ENCODE data around the gene COL6A2. TPM values are rescaled to one million over a fixed set of nuclear protein-coding genes. Genes with fewer than 3 reads are reported as not detected.

Gene COL6A2
- total and polyA plus RNA-seq, 2 of the 4 experiments (the other 2 are of a cell fraction): 208 to 1,065 TPM

DNA sequence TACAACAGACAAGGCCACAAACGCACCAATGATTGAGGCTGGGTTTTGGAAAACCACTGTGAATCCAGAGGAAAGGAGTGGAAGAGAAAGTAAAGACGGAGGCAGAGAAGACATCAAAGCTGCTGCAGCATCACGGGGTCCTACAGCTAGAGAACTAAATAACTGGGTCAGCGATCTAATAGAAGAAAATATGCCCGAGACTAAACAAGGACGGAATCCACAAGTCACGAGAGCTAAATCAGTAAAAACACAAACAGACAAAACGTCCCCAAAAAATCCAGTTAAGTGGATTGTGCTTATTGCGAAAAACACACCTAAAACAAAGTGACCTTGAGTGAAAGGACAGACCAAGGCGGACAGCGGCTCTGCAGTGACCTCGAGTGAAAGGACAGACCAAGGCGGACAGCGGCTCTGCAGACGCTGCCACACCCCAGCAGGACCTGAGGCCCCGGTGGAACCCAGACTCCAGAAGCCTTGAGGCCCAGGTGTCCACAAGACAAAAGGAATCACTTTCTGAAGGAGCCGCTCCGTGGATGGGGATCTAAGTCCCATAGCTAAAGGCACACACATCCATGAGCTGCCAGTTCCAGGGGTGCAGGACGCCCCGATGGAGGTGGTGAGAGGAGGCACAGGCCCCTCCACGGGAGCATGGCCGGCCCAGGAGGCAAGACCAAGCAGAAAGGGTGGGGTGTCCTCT is 51.4 kb downstream of the COL6A2 start:
- dilution Hi-C loops (cut with HindIII; ENCODE audit: low sequenced_read_pairs, unreplicated experiment): no loop called here
- Histone ChIP-seq H4K8ac (ENCODE audit: low read depth in 2 of 2, low read length in 2 of 2) (no peak overlapping the region), H4K5ac (ENCODE audit: low read depth, low read length) (no peak overlapping the region), H3K79me1 (ENCODE audit: low read depth in 1 of 2, low read length in 2 of 2) (no peaks in the 10 kb centered on the region), H3K9me3 (ENCODE audit: control insufficient read depth, insufficient read depth, low read length) (no peaks in the 10 kb centered on the region), H3K4me3 (ENCODE audit: insufficient read depth, low read depth, low read length) (no peak overlapping the region), H3K4me2 (ENCODE audit: low read depth, low read length) (no peak overlapping the region), H4K20me1 (ENCODE audit: insufficient read depth, low read length) (no peaks in the 10 kb centered on the region), H3K36me3 (ENCODE audit: control insufficient read depth, insufficient read depth, low read length) (no peaks in the 10 kb centered on the region), H2BK5ac (ENCODE audit: low read depth, low read length, poor library complexity, severe bottlenecking) (no peak overlapping the region), H3K23ac (ENCODE audit: low read depth, low read length) (no peak overlapping the region), H3K18ac (ENCODE audit: low read depth, low read length) (no peak overlapping the region), H2BK15ac (ENCODE audit: low read depth, low read length) (no peak overlapping the region), H3K56ac (ENCODE audit: extremely low read depth, insufficient read depth, low read length) (no peak overlapping the region), H3K9ac (ENCODE audit: low read depth, low read length) (no peak overlapping the region), H2AK9ac (replicated peaks; ENCODE audit: low read depth, low read length, poor library complexity) (no peak overlapping the region), H3K9me1 (ENCODE audit: insufficient read depth, low read length) (no peaks in the 10 kb centered on the region), H3K27me3 (ENCODE audit: control insufficient read depth, insufficient read depth, low read length) (no peaks in the 10 kb centered on the region), H4K91ac (ENCODE audit: insufficient read depth, low read depth, low read length) (no peak overlapping the region), H2BK120ac (ENCODE audit: low read depth, low read length) (no peak overlapping the region), H3K4me1 (ENCODE audit: control insufficient read depth, insufficient read depth, low read length) (peaks cover 2% of the 10 kb centered on the region), H3K27ac (ENCODE audit: insufficient read depth, low read length) (no peak overlapping the region), H2AFZ (replicated peaks; ENCODE audit: low read length, poor library complexity) (no peak overlapping the region), H2BK20ac (ENCODE audit: low read depth, low read length) (no peak overlapping the region), H2AK5ac (ENCODE audit: low read depth, low read length) (no peak overlapping the region), H3K14ac (replicated peaks; ENCODE audit: low read depth, low read length) (no peak overlapping the region), H3K4ac (ENCODE audit: low read depth, low read length) (no peak overlapping the region)
- CTCF ChIA-PET: no interaction called here
- intact Hi-C loops (cut with micrococcal nuclease): no loop called here
- BruUV-seq (replicated peaks): no TSS peak
- TF ChIP-seq CEBPB (IDR thresholded peaks at IDR 0.05; ENCODE audit: low read depth, low read length) (no peak), CHD1 (IDR thresholded peaks at IDR 0.05; ENCODE audit: low read depth, low read length) (no peak), BHLHE40 (IDR thresholded peaks at IDR 0.05; ENCODE audit: low read depth, low read length) (no peak), RCOR1 (IDR thresholded peaks at IDR 0.05; ENCODE audit: insufficient replicate concordance, low read length) (no peak), RAD21 (IDR thresholded peaks at IDR 0.05; ENCODE audit: low read length) (no peak)
- 83% methylated on average over 13 of the region's 22 CpGs; no CpG with 5 or more reads in 1 of the 2 experiments for WGBS, 2 experiments (ENCODE audit: extremely low coverage in 2 of 2, insufficient read length in 1 of 2)
- POLR2A ChIA-PET (ENCODE audit: unreplicated experiment): no interaction called here
- ATAC-seq (ENCODE audit: low read depth) (no peak), DNase-seq (no peak)
- in situ Hi-C loops (cut with MboI; ENCODE audit: low sequenced_read_pairs): no loop called here
